Gastrocnemius medialis (tissue), 4 donors: Measurements from ENCODE around the gene OR2F2.

Experiments
- POLR2A ChIP-seq, 2 donors: fragments of 450-650 bp; IDR thresholded peaks; one replicate each; pipeline ENCODE4 v1.6.1; 2017; ENCODE audit warnings: antibody characterized with exemption in 2 of 2, mild to moderate bottlenecking in 2 of 2, moderate library complexity in 2 of 2
- TF ChIP-seq, protein P1 (sequence below), 5 experiments: fragments of 450-650 bp in 3 of 5; fragments of 200-600 bp in 2 of 5; sonication (generic) in 2 of 5; IDR thresholded peaks in 4 of 5; conservative IDR thresholded peaks in 1 of 5; 1 replicate in 4 of 5; 2 replicates in 1 of 5; pipeline ENCODE4 v1.5.1; 2016 to 2019; ENCODE audit warnings: antibody characterized with exemption in 5 of 5, mild to moderate bottlenecking in 3 of 5, moderate library complexity in 3 of 5

- TF ChIP-seq, protein P1, sequence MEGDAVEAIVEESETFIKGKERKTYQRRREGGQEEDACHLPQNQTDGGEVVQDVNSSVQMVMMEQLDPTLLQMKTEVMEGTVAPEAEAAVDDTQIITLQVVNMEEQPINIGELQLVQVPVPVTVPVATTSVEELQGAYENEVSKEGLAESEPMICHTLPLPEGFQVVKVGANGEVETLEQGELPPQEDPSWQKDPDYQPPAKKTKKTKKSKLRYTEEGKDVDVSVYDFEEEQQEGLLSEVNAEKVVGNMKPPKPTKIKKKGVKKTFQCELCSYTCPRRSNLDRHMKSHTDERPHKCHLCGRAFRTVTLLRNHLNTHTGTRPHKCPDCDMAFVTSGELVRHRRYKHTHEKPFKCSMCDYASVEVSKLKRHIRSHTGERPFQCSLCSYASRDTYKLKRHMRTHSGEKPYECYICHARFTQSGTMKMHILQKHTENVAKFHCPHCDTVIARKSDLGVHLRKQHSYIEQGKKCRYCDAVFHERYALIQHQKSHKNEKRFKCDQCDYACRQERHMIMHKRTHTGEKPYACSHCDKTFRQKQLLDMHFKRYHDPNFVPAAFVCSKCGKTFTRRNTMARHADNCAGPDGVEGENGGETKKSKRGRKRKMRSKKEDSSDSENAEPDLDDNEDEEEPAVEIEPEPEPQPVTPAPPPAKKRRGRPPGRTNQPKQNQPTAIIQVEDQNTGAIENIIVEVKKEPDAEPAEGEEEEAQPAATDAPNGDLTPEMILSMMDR (IDR thresholded peaks at IDR 0.05 in 4 of 5, conservative IDR thresholded peaks at IDR 0.05 in 1 of 5) = no peak
- no peak for TF ChIP-seq POLR2A (IDR thresholded peaks at IDR 0.05)
These were observed 42.3 kb upstream of the OR2F2 start for GRCh38 chr7:143892527-143893300.
